ENCODE results near the gene CYP24A1.

DNA sequence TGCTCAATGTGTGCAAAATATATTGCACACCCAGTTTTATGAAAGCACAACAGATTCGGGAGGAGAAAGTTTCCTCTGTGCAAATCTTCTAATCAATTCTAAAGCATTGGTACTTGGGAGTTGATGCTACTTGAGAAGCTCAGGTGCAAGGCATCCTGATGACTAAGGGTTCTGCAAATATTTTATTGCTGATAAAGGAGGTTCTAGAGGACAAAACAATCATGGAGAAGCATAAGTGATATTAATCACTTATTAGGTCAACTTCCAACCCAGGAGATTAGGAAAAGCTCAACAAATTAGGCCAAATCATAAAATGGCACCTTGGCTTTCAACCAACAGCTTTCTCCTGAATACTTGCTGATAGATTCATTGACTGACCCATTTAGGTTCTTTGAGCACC lies 27.1 kb downstream of the CYP24A1 start:
- TF ChIP-seq, protein P1, sequence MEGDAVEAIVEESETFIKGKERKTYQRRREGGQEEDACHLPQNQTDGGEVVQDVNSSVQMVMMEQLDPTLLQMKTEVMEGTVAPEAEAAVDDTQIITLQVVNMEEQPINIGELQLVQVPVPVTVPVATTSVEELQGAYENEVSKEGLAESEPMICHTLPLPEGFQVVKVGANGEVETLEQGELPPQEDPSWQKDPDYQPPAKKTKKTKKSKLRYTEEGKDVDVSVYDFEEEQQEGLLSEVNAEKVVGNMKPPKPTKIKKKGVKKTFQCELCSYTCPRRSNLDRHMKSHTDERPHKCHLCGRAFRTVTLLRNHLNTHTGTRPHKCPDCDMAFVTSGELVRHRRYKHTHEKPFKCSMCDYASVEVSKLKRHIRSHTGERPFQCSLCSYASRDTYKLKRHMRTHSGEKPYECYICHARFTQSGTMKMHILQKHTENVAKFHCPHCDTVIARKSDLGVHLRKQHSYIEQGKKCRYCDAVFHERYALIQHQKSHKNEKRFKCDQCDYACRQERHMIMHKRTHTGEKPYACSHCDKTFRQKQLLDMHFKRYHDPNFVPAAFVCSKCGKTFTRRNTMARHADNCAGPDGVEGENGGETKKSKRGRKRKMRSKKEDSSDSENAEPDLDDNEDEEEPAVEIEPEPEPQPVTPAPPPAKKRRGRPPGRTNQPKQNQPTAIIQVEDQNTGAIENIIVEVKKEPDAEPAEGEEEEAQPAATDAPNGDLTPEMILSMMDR (conservative IDR thresholded peaks at IDR 0.05; ENCODE audit: low read depth, low read length): no peak
- TF ChIP-seq EZH2 (IDR thresholded peaks at IDR 0.05; ENCODE audit: low read length, unreplicated experiment): no peak

All from PC-3 (cell line).